Glomerular visceral epithelial cell (primary cell): ENCODE results near the gene SEMA6D.
"Not testable (repeated sequence)": the region's sequence is repeated elsewhere in the genome, so short reads cannot be mapped to it uniquely, and the experiment has no call there.

ENCODE experiments used
- DNase-seq: peaks from one replicate; pipeline ENCODE4 v3.0.0-alpha.2; 2016; ENCODE audit errors: extremely low spot score

Gene SEMA6D

GRCh38 chr15:47718497-47719437 is 1.5 kb downstream of the SEMA6D start:
- DNase-seq, result no peak

DNA sequence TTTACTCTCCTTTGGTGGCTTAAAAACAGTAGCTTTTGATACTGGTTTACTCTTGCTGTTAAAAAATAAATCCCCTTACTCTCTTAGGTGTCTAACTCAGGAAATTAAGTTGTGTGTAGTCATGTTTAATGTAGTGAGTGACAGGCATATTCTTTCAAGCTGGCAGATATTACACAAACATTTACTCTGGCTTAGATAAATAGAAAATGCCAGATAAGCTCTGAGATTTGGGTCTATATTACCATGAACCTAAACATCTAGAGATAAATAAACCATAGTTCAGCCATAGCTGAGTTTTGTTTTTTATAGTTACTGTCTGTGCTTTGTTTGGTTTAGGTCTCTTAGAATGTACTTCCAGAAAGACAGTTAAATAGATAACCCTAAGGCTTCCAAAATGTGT is 2.4 kb downstream of the SEMA6D start:
- no peak for DNase-seq

DNA sequence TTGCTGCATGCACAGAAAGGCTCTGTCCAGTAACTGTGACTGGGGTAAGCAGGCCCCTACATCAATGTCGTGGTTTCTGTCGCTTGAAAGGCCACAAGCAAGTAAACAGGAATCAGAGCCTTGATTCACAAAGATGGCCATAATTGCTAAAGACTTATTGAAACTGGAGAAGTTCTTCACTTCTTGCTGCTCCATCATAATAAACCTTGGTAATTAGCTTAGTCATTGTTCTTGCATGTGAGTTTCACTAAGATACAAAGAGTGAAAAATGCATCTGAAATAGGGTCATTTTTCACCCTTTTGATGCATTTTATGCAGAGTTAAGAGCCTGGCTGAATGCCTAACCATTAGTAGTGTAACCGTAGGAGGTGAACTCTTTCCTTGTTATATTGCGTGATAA is 3.2 kb downstream of the SEMA6D start:
- DNase-seq, result no peak

DNA sequence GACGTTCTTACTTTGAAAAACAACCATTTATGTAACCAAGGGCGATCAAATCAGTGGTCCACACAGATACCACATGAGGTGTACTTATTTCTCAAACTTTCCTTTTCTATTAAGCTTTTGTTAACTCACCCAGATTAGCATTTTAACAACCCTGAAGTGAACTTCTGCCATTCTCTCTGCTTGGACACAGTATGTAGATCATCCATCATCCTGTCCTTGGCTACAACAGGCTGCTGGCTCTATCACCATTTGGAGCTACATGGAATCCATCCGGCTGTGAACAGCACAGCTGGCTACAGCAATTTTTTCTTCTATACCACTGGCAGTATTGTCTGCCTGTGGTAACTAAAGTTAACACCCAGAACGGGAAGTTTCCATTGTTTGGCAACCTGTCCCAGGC is 4.4 kb downstream of the SEMA6D start:
- no peak for DNase-seq

DNA sequence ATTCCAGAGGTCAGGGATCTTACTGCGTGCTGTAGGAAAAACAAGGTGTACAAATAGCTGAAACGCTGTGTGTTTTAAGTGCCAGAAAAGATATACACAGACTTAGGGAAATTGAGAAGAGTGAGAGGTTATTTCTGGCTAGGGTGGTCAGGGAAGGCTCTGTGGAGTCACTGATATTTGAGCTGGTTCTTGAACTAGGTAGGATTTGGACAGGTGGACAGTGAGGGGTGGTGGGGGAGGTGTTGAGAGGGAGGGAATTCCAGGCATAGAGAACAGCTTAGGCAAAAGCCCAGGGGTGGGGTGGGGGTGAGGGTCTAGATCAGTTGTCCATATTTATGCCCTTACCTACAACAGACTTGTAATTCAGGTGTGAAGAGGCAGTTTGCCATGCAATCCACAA is 7.0 kb downstream of the SEMA6D start:
- no peak for DNase-seq

- DNase-seq, result no peak
These were observed 7.7 kb downstream of the SEMA6D start for GRCh38 chr15:47725051-47725450.

DNA sequence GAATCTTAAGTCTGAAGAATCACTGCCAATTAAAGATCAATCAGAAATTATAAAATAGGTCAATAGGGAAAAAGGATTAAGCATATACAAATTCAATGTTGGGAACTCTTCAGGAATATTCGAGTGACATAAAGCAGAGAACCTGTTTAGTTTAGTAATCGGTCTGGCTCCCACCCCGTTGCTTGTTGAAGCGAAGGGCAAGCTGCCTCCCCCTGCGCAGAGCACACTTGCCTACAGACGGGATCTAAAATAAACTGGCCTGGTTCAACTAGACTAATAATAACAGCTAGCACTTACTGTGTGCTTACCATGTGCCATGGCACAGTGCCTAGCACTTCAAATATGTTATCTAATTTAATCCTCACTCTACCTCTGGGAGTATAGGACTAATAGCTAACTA is 8.6 kb downstream of the SEMA6D start:
- DNase-seq, result no peak

DNA sequence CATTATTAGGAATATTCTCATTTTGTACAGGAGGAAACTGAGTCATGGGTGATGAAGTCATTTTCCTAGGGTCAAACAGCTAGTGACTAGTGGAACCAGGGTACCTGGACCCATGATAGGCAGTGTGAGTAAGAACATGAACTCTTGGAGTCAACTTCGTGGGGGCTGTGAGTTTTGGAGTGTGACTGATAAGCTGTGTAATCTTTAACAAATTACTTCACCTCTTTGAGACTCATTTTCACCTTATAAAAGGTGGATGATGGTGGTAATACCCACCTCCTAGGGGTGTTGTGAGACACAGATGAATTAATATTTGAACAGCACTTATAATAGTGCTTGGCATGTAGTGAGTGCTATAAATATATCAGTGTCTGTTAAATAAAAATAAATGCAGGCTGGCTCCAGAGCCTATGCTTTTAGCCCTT is 9.1 kb downstream of the SEMA6D start:
- DNase-seq, result no peak

- no peak for DNase-seq
These were observed 9.8 kb downstream of the SEMA6D start for GRCh38 chr15:47727137-47727536.

- DNase-seq, result no peak
These were observed 10.4 kb downstream of the SEMA6D start for GRCh38 chr15:47727676-47728075.

GRCh38 chr15:47728426-47728825 is 11.1 kb downstream of the SEMA6D start:
- DNase-seq, result no peak

GRCh38 chr15:47728886-47729285 is 11.6 kb downstream of the SEMA6D start:
- no peak for DNase-seq

DNA sequence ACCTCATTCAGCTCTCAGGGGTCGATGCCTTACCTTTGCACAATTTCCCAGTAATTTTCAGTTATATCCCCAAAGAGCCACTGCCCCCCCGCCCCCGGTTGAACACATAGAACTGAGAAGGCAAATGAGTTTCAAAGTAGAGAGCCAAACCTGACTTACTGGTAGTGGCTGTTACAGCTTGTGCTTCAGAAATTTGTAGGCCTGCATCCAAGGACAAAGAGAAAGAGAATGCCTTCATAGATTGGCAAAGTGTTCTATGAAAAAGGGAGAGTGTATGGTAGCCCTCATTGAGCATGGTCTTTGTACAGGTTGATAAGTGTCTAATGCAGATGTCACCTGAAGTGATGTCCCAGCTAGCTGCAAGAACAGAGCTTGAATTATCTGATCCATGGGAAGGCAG is 13.9 kb downstream of the SEMA6D start:
- DNase-seq, result no peak

DNA sequence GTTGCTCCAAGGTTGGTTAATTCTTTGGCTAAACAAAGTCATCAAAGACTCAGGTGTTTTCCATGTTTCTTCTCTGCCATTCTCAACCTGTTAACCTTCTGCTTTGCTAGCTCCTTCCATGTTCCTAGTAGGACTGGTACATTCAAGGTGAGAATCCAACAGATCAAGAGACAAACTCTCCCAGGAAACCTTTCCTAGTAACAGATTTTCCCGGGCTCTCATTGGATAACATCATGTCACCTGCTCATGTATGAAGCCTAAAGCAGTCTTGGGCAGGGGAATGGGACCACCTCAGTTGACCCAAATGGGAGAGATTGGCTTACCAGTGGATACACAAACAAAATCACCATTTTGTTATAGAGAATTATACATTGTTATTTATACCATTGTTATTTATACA is 14.9 kb downstream of the SEMA6D start:
- DNase-seq, result no peak

- DNase-seq, result no peak
These were observed 15.8 kb downstream of the SEMA6D start for GRCh38 chr15:47733085-47733484.

- DNase-seq, result no peak
These were observed 19.0 kb downstream of the SEMA6D start for GRCh38 chr15:47736143-47736786.

- no peak for DNase-seq
These were observed 20.2 kb downstream of the SEMA6D start for GRCh38 chr15:47737477-47737876.

DNA sequence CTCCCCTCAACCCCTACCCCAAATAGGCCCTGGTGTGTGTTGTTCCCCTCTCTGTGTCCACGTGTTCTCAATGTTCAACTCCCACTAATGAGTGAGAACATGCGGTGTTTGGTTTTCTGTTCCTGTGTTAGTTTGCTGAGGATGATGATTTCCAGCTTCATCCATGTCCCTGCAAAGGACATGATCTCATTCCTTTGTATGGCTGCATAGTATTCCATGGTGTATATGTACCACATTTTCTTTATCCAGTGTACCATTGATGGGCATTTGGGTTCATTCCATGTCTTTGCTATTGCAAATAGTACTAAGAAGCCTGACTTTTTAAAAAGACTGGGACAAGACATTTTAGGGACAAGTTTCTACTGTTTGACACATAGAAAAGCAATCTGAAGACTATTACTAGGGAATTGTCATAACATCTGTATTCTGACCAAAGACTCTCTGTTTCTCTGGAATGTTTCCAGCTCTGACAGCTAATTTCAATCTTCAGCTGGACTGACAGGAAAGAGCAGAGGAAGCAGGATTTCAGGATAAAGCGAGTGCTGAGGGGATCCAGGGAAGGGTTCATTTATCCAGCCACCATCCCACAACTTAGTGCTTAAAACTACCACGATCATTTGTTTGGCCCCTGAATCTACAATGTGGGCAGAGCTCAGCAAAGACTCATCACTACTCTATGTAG is 21.0 kb downstream of the SEMA6D start:
- DNase-seq, result not testable (repeated sequence)

DNA sequence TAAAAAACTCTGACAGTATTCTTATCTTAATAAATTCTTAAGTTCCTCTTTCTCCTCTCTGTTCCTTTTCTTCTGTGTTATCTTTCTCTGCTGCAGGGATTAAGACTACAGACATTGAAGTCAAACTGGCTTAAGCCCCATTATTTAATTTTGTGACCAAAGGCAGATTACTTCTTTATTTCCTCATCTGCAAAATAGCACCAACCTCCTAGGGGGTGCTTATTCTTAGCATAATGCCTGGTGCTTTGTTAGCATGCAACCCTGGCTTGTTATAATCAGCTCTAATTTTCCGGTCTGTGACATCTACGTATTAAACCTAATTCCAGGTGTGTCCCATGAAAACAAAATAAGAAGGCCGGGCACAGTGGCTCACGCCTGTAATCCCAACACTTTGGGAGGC is 23.8 kb downstream of the SEMA6D start:
- DNase-seq, result no peak

- DNase-seq, result no peak
These were observed 24.6 kb downstream of the SEMA6D start for GRCh38 chr15:47741907-47742306.

DNA sequence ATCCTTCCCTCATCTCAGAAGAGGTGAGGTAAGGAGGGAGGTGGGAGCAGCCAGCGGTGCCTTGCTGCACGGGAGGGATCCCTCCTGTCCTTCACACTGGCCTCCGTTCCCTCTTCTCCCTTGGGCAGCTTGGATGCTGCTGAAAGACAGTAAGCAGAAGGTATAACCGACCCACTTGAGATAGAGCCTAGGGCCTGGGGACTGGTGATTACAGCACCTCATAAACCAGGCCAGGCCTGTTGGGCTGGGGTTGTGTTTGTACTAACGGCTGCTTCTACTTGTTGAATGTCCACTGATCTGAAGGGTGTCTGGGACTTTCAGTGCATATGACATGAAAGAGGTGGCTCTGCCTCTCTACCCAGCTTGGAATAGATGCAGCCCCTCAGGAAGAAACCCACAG is 25.0 kb downstream of the SEMA6D start:
- DNase-seq, result no peak

- DNase-seq, result no peak
These were observed 25.4 kb downstream of the SEMA6D start for GRCh38 chr15:47742742-47743141.

DNA sequence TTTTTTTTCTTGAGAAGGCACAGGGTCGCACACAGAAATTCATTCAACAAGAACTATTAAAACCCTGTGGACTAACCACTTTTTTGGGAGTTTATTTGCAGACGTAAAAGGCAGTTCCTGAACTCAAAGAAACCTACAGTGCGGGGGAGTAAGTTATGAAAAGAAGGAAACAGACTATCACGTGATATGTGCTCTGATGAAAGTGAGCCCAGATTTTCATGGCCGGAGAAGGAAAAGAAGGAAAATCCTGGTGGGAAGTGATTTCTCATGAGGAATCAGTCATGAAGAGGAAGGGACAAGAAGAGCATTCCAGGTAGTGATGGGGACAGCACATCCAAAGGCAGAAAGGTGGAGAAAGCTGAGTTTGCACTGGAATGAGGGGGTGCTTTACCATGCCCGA is 26.1 kb downstream of the SEMA6D start:
- no peak for DNase-seq
